LHCN-M2 (cell line): ENCODE results near the gene KCNT2. TPM values are rescaled to one million over a fixed set of nuclear protein-coding genes. Genes with fewer than 3 reads are reported as not detected.
"Not testable (repeated sequence)": the region's sequence is repeated elsewhere in the genome, so short reads cannot be mapped to it uniquely, and the experiment has no call there.

Experiments used
- DNase-seq: peaks from one replicate; pipeline ENCODE4 v3.0.0-alpha.2; 2012; ENCODE audit warnings: low read depth
- polyA plus RNA-seq: library from polyadenylated mRNA; unstranded; fragments of >200 nt; gene quantifications from one replicate; pipeline ENCODE4 v1.2.1, GENCODE V29; 2012; ENCODE audit warnings: missing spikeins
- total RNA-seq: library from RNA; depleted of rRNA; stranded (reverse); fragments of >200 nt; gene quantifications from 2 replicates; pipeline ENCODE4 v1.2.3, GENCODE V29; 2014; rRNA removed

The KCNT2 gene
- total RNA-seq, result 0.92 and 1.2 TPM in 2 replicates
- 0.07 TPM for polyA plus RNA-seq

GRCh38 chr1:196608390-196609369 lies at the start of gene KCNT2:
Gene KCNT2, minus strand, starts transcription at chr1:196608440. Its CDS starts 131 bp downstream, at chr1:196608309.
- DNase-seq, result peak; percentile 49

- DNase-seq, result no peak
Observed at GRCh38 chr1:196655494-196655893, 47.3 kb upstream of the KCNT2 start.

GRCh38 chr1:196655071-196655470 lies 46.8 kb upstream of the KCNT2 start:
- DNase-seq, result no peak

GRCh38 chr1:196654271-196654670 lies 46.0 kb upstream of the KCNT2 start:
- peak; percentile 12 for DNase-seq

GRCh38 chr1:196651637-196652215 lies 43.5 kb upstream of the KCNT2 start, which contains the start of gene CFH:
Gene CFH, plus strand, starts transcription at chr1:196652043. Its CDS starts 75 bp downstream, at chr1:196652118.
- peak; percentile 95 for DNase-seq

GRCh38 chr1:196651079-196651478 lies 42.8 kb upstream of the KCNT2 start:
- DNase-seq, result peak; percentile 21

- peak; percentile 92 for DNase-seq
Observed at GRCh38 chr1:196650403-196650802, 42.2 kb upstream of the KCNT2 start.

- no peak for DNase-seq
Observed at GRCh38 chr1:196649990-196650389, 41.8 kb upstream of the KCNT2 start.

- no peak for DNase-seq
Observed at GRCh38 chr1:196640976-196641375, 32.7 kb upstream of the KCNT2 start.

- not testable (repeated sequence) for DNase-seq
Observed at GRCh38 chr1:196639291-196639690, 31.1 kb upstream of the KCNT2 start.

GRCh38 chr1:196638466-196638865 lies 30.2 kb upstream of the KCNT2 start:
- DNase-seq, result no peak

- DNase-seq, result no peak
Observed at GRCh38 chr1:196637606-196638005, 29.4 kb upstream of the KCNT2 start.

GRCh38 chr1:196628838-196629237 lies 20.6 kb upstream of the KCNT2 start:
- DNase-seq, result no peak

GRCh38 chr1:196623079-196623478 lies 14.8 kb upstream of the KCNT2 start:
- DNase-seq, result no peak

GRCh38 chr1:196619721-196620120 lies 11.5 kb upstream of the KCNT2 start:
- DNase-seq, result no peak

GRCh38 chr1:196611873-196612272 lies 3.6 kb upstream of the KCNT2 start:
- no peak for DNase-seq

GRCh38 chr1:196609370-196609737 lies 1.1 kb upstream of the KCNT2 start:
- no peak for DNase-seq

GRCh38 chr1:196607981-196608380 lies 259 bp downstream of the KCNT2 start:
- peak; percentile 7 for DNase-seq

GRCh38 chr1:196603651-196604050 lies 4.6 kb downstream of the KCNT2 start:
- DNase-seq, result no peak

- no peak for DNase-seq
Observed at GRCh38 chr1:196598942-196599748, 9.1 kb downstream of the KCNT2 start.

- no peak for DNase-seq
Observed at GRCh38 chr1:196594700-196595099, 13.5 kb downstream of the KCNT2 start.

- DNase-seq, result no peak
Observed at GRCh38 chr1:196593955-196594354, 14.3 kb downstream of the KCNT2 start.
